Fibroblast of mammary gland (primary cell): ENCODE measurements around the gene TIGD4.

Experiments
- DNase-seq: peaks from one replicate; pipeline ENCODE4 v3.0.0-alpha.2; 2010; ENCODE audit warnings: low read depth
- H3K4me3 ChIP-seq: 2 replicates; pipeline ENCODE4 v1.5.1; 2011; ENCODE audit warnings: low read depth, mild to moderate bottlenecking, low read length, moderate library complexity; ENCODE audit not compliant: control insufficient read depth
- TF ChIP-seq, protein P1 (sequence below): conservative IDR thresholded peaks from 2 replicates; pipeline ENCODE4 v1.5.1; 2011; ENCODE audit warnings: low read depth, low read length, inconsistent platforms; ENCODE audit not compliant: control insufficient read depth, insufficient read depth

Gene TIGD4

DNA sequence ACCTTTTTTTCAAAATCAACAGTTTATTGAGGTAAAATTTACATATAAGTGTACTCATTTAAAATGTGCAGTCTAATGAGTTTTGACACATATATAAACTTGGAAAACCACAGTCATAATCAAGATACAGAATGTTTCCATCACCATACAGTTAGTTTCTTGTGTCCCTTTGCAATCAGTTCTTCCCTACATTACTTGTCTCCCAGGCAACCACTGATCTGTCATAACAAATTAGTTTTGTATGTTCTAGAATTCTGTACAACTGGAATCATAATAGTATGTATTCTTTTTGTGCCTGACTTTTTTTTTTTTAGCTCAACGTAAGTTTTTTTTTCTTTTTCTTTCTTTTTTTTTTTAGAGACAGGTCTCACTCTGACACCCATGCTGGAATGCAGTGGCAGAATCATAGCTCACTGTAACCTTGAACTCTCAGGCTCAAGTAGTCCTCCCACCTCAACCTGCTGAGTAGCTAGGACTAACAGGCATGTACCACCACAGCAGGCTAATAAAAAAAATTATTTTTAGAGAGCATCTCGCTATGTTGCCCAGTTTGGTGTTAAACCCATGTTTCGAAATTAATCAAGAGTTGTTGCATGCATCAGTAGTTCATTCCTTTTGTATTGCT lies 27.1 kb upstream of the TIGD4 start:
- H3K4me3 ChIP-seq: no peak overlapping the region
- TF ChIP-seq, protein P1, sequence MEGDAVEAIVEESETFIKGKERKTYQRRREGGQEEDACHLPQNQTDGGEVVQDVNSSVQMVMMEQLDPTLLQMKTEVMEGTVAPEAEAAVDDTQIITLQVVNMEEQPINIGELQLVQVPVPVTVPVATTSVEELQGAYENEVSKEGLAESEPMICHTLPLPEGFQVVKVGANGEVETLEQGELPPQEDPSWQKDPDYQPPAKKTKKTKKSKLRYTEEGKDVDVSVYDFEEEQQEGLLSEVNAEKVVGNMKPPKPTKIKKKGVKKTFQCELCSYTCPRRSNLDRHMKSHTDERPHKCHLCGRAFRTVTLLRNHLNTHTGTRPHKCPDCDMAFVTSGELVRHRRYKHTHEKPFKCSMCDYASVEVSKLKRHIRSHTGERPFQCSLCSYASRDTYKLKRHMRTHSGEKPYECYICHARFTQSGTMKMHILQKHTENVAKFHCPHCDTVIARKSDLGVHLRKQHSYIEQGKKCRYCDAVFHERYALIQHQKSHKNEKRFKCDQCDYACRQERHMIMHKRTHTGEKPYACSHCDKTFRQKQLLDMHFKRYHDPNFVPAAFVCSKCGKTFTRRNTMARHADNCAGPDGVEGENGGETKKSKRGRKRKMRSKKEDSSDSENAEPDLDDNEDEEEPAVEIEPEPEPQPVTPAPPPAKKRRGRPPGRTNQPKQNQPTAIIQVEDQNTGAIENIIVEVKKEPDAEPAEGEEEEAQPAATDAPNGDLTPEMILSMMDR: no peak
- DNase-seq: no peak

DNA sequence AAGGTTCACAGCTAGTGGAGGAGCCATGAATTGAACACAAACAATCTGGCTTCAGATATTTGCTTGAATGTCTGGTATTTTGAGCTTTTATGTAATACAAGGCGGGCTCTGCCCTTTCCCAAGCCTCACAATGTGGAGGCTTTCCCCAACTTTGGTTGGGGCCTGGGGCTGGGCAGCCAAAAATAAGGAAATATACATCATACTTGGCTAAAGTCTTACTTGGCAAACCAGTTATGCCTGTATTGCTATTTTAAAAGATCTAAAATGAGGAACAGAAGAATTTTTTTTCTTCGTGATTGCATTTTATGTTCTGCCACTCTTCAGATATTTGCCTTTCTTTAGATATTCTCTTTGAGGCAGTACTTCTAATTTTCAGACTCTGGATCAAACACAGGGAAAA lies 26.3 kb upstream of the TIGD4 start:
- no peak overlapping the region for H3K4me3 ChIP-seq
- no peak for DNase-seq
- TF ChIP-seq, protein P1: no peak

DNA sequence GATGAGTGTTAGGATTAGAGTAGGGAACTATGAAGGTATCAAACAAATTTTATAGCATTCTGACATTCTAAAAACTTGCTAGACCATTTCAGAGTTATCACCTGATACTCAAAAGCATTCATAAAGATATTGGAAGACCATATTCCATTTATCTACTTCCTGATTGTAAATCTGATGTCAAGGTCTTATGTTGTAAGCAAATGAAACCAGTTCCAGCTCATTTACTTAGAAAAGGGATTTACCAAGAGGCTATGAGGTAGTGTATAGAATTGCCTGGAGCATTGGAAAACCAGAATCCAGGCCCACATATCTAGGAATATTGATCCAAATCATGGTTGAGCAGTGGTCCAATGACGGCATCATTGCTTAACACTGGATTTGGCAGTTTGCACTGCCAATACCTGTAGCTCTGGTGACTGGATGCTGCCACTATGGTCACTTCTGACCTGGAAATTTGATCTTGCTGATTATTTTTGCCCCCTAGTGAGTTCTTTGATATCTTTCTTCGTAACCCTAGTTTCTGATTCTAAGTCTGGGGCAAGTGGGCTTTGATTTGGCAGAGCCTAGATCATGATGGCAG lies 25.6 kb upstream of the TIGD4 start:
- no peak overlapping the region for H3K4me3 ChIP-seq
- no peak for DNase-seq
- TF ChIP-seq, protein P1: no peak

DNA sequence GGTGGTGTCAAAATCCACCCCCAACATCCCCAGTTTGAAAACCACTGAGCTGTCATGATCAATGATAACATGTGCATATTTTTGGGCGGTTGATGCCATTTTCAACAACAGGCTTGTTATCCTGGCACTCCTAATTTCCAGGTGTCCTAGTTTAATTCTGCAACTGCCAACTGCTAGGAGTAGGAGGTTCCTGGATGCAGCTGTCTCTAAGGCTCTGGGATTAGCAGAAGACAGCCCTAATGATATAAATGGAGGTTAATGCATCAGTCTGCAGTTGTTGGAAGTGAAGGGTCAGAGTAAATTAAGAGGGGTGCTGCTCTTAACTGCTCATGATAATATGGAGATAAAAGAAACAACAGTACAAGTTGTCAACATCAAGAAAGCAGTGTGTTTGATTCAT lies 24.0 kb upstream of the TIGD4 start:
- TF ChIP-seq, protein P1: no peak

DNA sequence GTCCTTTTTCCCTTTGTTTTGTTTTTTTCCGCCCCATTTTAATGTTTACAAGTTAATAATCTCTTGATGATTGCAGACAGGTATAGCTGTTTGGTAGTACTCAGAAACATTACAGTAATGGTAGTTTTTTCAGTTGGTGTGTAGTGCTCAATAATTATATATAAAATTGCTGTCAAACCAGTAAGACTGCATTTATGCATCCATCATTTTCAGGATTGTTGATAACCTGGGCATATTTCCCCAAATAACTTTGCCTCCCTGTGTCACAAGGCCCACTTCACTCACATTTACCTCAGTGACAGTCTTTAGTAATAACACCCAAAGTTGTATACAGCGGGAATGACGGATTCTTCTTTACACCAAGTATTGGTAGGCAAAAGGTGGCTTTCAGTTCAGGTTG lies 16.4 kb upstream of the TIGD4 start:
- TF ChIP-seq, protein P1: no peak
- no peak for DNase-seq
- no peak overlapping the region for H3K4me3 ChIP-seq

More for the DNA sequence above, 24.0 kb upstream of the TIGD4 start:
- DNase-seq: no peak
- no peak overlapping the region for H3K4me3 ChIP-seq

DNA sequence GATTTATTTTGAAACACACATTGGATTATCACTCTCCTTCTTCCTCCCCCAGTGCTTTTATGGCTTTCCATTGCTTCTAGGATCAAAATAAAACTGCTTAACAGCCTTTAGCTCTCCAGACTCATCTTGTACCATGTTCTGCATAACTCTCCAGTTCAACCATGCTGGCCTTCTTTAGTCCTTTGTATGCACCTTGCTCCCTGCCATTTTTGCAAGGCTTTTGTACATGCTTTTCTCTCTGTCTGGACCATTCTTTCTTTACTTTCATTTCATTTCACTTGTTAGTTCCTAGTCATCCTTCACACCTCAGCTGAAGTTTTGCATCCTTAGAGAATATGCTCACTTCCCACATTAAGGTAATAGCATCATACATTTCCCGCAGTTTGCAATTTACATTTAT lies 7.1 kb upstream of the TIGD4 start:
- TF ChIP-seq, protein P1: no peak
- no peak for DNase-seq

More for the DNA sequence above, 7.1 kb upstream of the TIGD4 start:
- H3K4me3 ChIP-seq: no peak overlapping the region
